ENCODE data around the gene BPIFB3. TPM values are rescaled to one million over a fixed set of nuclear protein-coding genes. Genes with fewer than 3 reads are reported as not detected.

The BPIFB3 gene
- total and polyA plus RNA-seq, 2 of the 13 experiments (the other 11 are each of a cell fraction or from before 2014, with no cell fraction given): 0.09 TPM; not detected in 1

DNA sequence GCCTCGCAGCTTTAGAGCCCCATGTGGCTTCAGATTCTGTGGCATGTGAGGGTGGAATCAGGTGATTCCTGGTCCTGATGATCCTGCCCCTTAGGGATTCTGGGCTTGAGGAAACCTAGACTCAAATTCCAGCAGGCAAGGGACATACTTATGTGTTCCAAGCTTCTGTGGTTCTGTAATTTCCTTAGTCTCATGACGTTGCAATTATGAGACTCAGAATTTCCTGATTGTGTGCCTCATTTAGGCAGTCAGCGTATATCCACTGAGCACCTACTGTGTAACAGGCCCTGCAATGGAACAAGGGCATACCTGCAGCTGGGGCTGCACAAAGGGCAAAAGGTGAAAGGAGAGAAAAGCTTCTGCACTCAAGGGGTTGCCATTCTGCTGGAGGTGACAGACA, 14.1 kb downstream of the BPIFB3 start:
- no TSS peak for BruUV-seq (replicated peaks)
- peaks cover 10 to 71% of the 10 kb centered on the region in 2 experiments for H3K27me3 ChIP-seq (ENCODE audit: control insufficient read depth in 1 of 2, insufficient read depth in 2 of 2, low read length in 2 of 2)
- WGBS (ENCODE audit: low lambda C conversion rate): 28% methylated on average over 3 of the region's 3 CpGs
- no peaks in the 10 kb centered on the region for H3K79me2 ChIP-seq (ENCODE audit: insufficient read depth, low read length)
- ChIA-PET POLR2A (no interaction called here), CTCF (ENCODE audit: low intra/inter-chr PET ratio, low total read pairs) (no interaction called here)
- no peaks in the 10 kb centered on the region for H3K36me3 ChIP-seq (replicated peaks in 1 of 2; ENCODE audit: control insufficient read depth in 1 of 2, insufficient read depth in 2 of 2, low read length in 2 of 2)
- in situ Hi-C loops (cut with HindIII; ENCODE audit: extremely low pct_ligation_motif_present, low pct_unique_long_range_greater_than_20kb): no loop called here
- H3K4me1 ChIP-seq (ENCODE audit: insufficient read depth, low read length): no peaks in the 10 kb centered on the region
- H3K9ac ChIP-seq (ENCODE audit: insufficient read depth, low read depth, low read length): no peak overlapping the region
- DNase-seq (ENCODE audit: low spot score) (no peak), ATAC-seq (no peak), FAIRE-seq (peak; percentile 4)
- H3K4me3 ChIP-seq (replicated peaks in 1 of 3; ENCODE audit: insufficient read depth in 1 of 3, low read depth in 2 of 3, low read length in 3 of 3): no peak overlapping the region
- H3K9me3 ChIP-seq (ENCODE audit: low read length): no peaks in the 10 kb centered on the region
- no peak overlapping the region for H2AFZ ChIP-seq (ENCODE audit: low read length)
- H3K4me2 ChIP-seq (ENCODE audit: low read depth, low read length): no peak overlapping the region
- H4K20me1 ChIP-seq (ENCODE audit: insufficient read depth, low read length): no peaks in the 10 kb centered on the region
- H3K27ac ChIP-seq (ENCODE audit: extremely low read length, insufficient read depth, low read length): no peak overlapping the region
- intact Hi-C loops (cut with micrococcal nuclease; ENCODE audit: unreplicated experiment): no loop called here
- TF ChIP-seq CREB1 (IDR thresholded peaks at IDR 0.05) (peak; percentile 38; the same call in 1 of the 2 replicates), CREB1 (CRISPR knock-in tag; IDR thresholded peaks at IDR 0.05) (no peak), MTERF4 (CRISPR knock-in tag; IDR thresholded peaks at IDR 0.05) (0 out of 2 replicates have a peak, but pooled peaks have one; percentile 22), SP1 (IDR thresholded peaks at IDR 0.05) (no peak), SP1 (CRISPR knock-in tag; IDR thresholded peaks at IDR 0.05) (no peak), DR1 (CRISPR knock-in tag; IDR thresholded peaks at IDR 0.05) (no peak), MTF1 (CRISPR knock-in tag; IDR thresholded peaks at IDR 0.05) (no peak), ZBED4 (CRISPR knock-in tag; IDR thresholded peaks at IDR 0.05; ENCODE audit: borderline replicate concordance) (no peak), MAFF (IDR thresholded peaks at IDR 0.05; ENCODE audit: low read depth, low read length) (peak; percentile 14; the same call in 1 of the 2 replicates), MAFK (conservative IDR thresholded peaks at IDR 0.05 in 1 of 2, IDR thresholded peaks at IDR 0.05 in 1 of 2; ENCODE audit: low read length in 2 of 2) (0 out of 4 replicates have a peak, but pooled peaks of 1 of the 2 experiments have one; percentile 0), NFE2L2 (IDR thresholded peaks at IDR 0.05; ENCODE audit: low read length) (0 out of 2 replicates have a peak, but pooled peaks have one; percentile 9), NFYC (CRISPR knock-in tag; IDR thresholded peaks at IDR 0.05) (no peak)
- TF ChIP-seq, protein P1, sequence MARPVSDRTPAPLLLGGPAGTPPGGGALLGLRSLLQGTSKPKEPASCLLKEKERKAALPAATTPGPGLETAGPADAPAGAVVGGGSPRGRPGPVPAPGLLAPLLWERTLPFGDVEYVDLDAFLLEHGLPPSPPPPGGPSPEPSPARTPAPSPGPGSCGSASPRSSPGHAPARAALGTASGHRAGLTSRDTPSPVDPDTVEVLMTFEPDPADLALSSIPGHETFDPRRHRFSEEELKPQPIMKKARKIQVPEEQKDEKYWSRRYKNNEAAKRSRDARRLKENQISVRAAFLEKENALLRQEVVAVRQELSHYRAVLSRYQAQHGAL (CRISPR knock-in tag; IDR thresholded peaks at IDR 0.05; ENCODE audit: not compliant biosample characterization): no peak
